ENCODE measurements around the gene PRAC2. TPM values are rescaled to one million over a fixed set of nuclear protein-coding genes. Genes with fewer than 3 reads are reported as not detected.

PRAC2 gene
- polyA plus RNA-seq, 1 of the 3 experiments (the other 2 are of a cell fraction), result not detected

GRCh38 chr17:48720266-48721008 is 2.5 kb upstream of the PRAC2 start:
- 35% methylated on average over 9 of the region's 11 CpGs for WGBS (ENCODE audit: low lambda C conversion rate)
- Histone ChIP-seq H3K4me3 (ENCODE audit: low read depth in 2 of 2, low read length in 1 of 2) (no peak overlapping the region), H2AFZ (ENCODE audit: low read depth) (no peak overlapping the region), H3K79me2 (ENCODE audit: insufficient read depth) (no peaks in the 10 kb centered on the region), H3K4me2 (no peak overlapping the region), H3K27ac (ENCODE audit: low read depth in 2 of 2, low read length in 1 of 2) (no peak overlapping the region), H3K9ac (no peak overlapping the region), H3F3A (replicated peaks; ENCODE audit: insufficient read depth) (no peaks in the 10 kb centered on the region), H3K4me1 (ENCODE audit: control insufficient read depth in 1 of 2, insufficient read depth in 2 of 2, low read depth in 1 of 2, low read length in 1 of 2) (no peaks in the 10 kb centered on the region), H3K27me3 (ENCODE audit: insufficient read depth) (peaks cover 94% of the 10 kb centered on the region), H3K9me2 (no peaks in the 10 kb centered on the region), H4K20me1 (ENCODE audit: insufficient read depth) (peaks cover 5% of the 10 kb centered on the region; the same call in 1 of the 2 replicates), H3K9me3 (no peaks in the 10 kb centered on the region), H3K36me3 (replicated peaks in 1 of 2; ENCODE audit: control insufficient read depth in 1 of 2, insufficient read depth in 2 of 2, low read length in 1 of 2) (no peaks in the 10 kb centered on the region)
- TF ChIP-seq RCOR1 (IDR thresholded peaks at IDR 0.05; ENCODE audit: low read length) (no peak), MAX (IDR thresholded peaks at IDR 0.05; ENCODE audit: low read depth) (no peak), POLR2AphosphoS5 (IDR thresholded peaks at IDR 0.05; ENCODE audit: low read depth, low read length) (no peak), SMC3 (IDR thresholded peaks at IDR 0.05; ENCODE audit: low read depth, low read length) (no peak), ZBTB33 (IDR thresholded peaks at IDR 0.05; ENCODE audit: borderline replicate concordance, low read depth) (no peak), TCF12 (IDR thresholded peaks at IDR 0.05) (no peak), SIN3A (IDR thresholded peaks at IDR 0.05; ENCODE audit: borderline replicate concordance, low read depth, low read length) (no peak), CTCF (IDR thresholded peaks at IDR 0.05) (no peak; the same call in 1 of the 2 replicates), FOXM1 (IDR thresholded peaks at IDR 0.05; ENCODE audit: low read depth) (no peak), MEF2A (IDR thresholded peaks at IDR 0.05; ENCODE audit: borderline replicate concordance, low read depth) (no peak), RFX5 (IDR thresholded peaks at IDR 0.05; ENCODE audit: low read length) (no peak), EZH2phosphoT487 (IDR thresholded peaks at IDR 0.05; ENCODE audit: borderline replicate concordance, low read depth) (no peak), RXRA (IDR thresholded peaks at IDR 0.05; ENCODE audit: borderline replicate concordance, low read depth) (no peak)
- DNase-seq, result no peak
- ChIA-PET CTCF (interaction anchor here (0.8 to 13.9 kb wide), 8 partner anchors 11 to 312 kb away, joined by 3 to 328 read pairs (median 4); no protein-coding TSS in a partner anchor), POLR2A (no interaction called here)
